ENCODE data around the gene ITGB3. TPM values are rescaled to one million over a fixed set of nuclear protein-coding genes. Genes with fewer than 3 reads are reported as not detected.

Gene ITGB3
- total RNA-seq, 1 donor, result 39.8 TPM

DNA sequence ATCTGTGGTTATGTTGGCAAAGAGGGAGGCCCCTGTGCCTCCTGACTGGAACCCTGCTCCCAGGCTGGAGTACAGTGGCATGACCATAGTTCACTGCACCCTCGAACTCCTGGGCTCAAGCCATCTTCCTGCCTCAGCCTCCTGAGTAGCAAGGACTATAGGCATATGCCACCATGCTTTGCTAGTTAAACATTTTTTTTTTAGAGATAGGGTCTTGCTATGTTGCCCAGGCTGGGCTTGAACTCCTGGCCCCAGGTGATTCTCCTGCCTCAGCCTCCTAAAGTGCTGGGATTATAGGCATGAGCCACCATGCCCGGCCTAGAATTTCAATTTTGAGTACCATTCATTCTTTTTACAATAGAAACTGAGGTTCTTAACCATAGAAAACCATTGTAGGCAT, 21.2 kb upstream of the ITGB3 start:
- no peaks in the 10 kb centered on the region for H3K36me3 ChIP-seq (ENCODE audit: insufficient read depth, low read length)
- H2AFZ ChIP-seq (ENCODE audit: low read length), result no peak overlapping the region
- H3K4me2 ChIP-seq (ENCODE audit: insufficient read depth, low read length), result no peak overlapping the region
- H3K4me3 ChIP-seq (ENCODE audit: insufficient read depth, low read length), result no peak overlapping the region
- no peaks in the 10 kb centered on the region for H3K27me3 ChIP-seq (ENCODE audit: insufficient read depth, low read length)
- no peaks in the 10 kb centered on the region for H3K79me2 ChIP-seq (ENCODE audit: insufficient read depth, low read length)
- peaks cover 10% of the 10 kb centered on the region for H3K4me1 ChIP-seq (ENCODE audit: insufficient read depth, low read length)
- no peak overlapping the region for H3K27ac ChIP-seq (ENCODE audit: low read depth, low read length)
- no peaks in the 10 kb centered on the region for H3K9me3 ChIP-seq (ENCODE audit: low read depth, low read length)
- TF ChIP-seq, protein P1, sequence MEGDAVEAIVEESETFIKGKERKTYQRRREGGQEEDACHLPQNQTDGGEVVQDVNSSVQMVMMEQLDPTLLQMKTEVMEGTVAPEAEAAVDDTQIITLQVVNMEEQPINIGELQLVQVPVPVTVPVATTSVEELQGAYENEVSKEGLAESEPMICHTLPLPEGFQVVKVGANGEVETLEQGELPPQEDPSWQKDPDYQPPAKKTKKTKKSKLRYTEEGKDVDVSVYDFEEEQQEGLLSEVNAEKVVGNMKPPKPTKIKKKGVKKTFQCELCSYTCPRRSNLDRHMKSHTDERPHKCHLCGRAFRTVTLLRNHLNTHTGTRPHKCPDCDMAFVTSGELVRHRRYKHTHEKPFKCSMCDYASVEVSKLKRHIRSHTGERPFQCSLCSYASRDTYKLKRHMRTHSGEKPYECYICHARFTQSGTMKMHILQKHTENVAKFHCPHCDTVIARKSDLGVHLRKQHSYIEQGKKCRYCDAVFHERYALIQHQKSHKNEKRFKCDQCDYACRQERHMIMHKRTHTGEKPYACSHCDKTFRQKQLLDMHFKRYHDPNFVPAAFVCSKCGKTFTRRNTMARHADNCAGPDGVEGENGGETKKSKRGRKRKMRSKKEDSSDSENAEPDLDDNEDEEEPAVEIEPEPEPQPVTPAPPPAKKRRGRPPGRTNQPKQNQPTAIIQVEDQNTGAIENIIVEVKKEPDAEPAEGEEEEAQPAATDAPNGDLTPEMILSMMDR (IDR thresholded peaks at IDR 0.05; ENCODE audit: extremely low read depth, low read depth, low read length), result no peak
- no peaks in the 10 kb centered on the region for H4K20me1 ChIP-seq (ENCODE audit: insufficient read depth, low read length)
- DNase-seq (ENCODE audit: insufficient read length, low spot score, missing footprints), result no peak

DNA sequence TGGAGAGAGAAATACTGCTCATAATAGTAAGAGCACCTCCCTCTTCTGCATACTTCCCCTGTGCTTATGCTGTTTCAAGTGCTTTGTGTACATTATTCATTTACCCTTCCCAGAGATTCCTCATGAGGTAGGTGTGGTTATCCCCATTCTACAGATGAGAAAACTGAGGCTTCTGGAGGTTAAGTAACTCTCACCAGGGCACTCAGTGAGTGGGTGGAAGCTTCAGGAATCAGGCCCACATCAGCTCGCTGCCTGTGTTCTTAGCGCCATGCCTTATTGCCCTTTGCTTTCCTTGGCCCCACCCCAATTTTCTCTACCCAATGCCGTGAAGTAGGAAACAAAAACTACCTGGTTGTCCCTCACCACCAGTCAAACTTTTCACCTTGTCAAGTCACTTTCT, 18.1 kb upstream of the ITGB3 start:
- Histone ChIP-seq H2AFZ (ENCODE audit: low read length) (no peak overlapping the region), H3K27me3 (ENCODE audit: insufficient read depth, low read length) (no peaks in the 10 kb centered on the region), H3K4me2 (ENCODE audit: insufficient read depth, low read length) (no peak overlapping the region), H3K79me2 (ENCODE audit: insufficient read depth, low read length) (no peaks in the 10 kb centered on the region), H3K4me3 (ENCODE audit: insufficient read depth, low read length) (no peak overlapping the region), H3K9me3 (ENCODE audit: low read depth, low read length) (no peaks in the 10 kb centered on the region), H3K36me3 (ENCODE audit: insufficient read depth, low read length) (no peaks in the 10 kb centered on the region), H3K27ac (ENCODE audit: low read depth, low read length) (no peak overlapping the region), H3K4me1 (ENCODE audit: insufficient read depth, low read length) (peaks cover 12% of the 10 kb centered on the region), H4K20me1 (ENCODE audit: insufficient read depth, low read length) (no peaks in the 10 kb centered on the region)
- TF ChIP-seq, protein P1 (IDR thresholded peaks at IDR 0.05; ENCODE audit: extremely low read depth, low read depth, low read length), result no peak
- DNase-seq (ENCODE audit: insufficient read length, low spot score, missing footprints), result no peak

DNA sequence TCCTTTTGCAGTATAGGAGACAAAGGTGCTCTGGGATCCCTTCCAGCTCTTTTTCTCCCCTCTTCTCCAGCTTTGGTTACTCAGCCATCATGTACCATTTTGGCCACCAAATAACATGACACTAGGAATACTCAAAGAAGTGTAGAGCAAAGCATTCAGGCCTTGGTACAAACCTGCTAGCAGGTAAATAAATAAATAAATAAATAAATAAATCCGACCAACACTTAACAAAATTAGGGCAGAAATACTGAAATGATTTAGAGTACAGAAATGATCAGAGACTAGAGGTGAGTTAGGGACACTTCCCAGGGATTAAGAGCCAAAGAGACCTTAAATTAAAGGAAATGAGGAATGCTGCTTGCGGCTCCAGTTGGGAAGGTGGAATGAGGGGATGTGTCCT, 17.7 kb upstream of the ITGB3 start:
- Histone ChIP-seq H3K4me1 (ENCODE audit: insufficient read depth, low read length) (peaks cover 15% of the 10 kb centered on the region), H3K27ac (ENCODE audit: low read depth, low read length) (no peak overlapping the region), H3K4me3 (ENCODE audit: insufficient read depth, low read length) (no peak overlapping the region), H3K27me3 (ENCODE audit: insufficient read depth, low read length) (no peaks in the 10 kb centered on the region), H3K9me3 (ENCODE audit: low read depth, low read length) (no peaks in the 10 kb centered on the region), H3K36me3 (ENCODE audit: insufficient read depth, low read length) (no peaks in the 10 kb centered on the region), H4K20me1 (ENCODE audit: insufficient read depth, low read length) (no peaks in the 10 kb centered on the region), H2AFZ (ENCODE audit: low read length) (no peak overlapping the region), H3K4me2 (ENCODE audit: insufficient read depth, low read length) (no peak overlapping the region), H3K79me2 (ENCODE audit: insufficient read depth, low read length) (no peaks in the 10 kb centered on the region)
- TF ChIP-seq, protein P1 (IDR thresholded peaks at IDR 0.05; ENCODE audit: extremely low read depth, low read depth, low read length), result no peak
- DNase-seq (ENCODE audit: insufficient read length, low spot score, missing footprints), result no peak

DNA sequence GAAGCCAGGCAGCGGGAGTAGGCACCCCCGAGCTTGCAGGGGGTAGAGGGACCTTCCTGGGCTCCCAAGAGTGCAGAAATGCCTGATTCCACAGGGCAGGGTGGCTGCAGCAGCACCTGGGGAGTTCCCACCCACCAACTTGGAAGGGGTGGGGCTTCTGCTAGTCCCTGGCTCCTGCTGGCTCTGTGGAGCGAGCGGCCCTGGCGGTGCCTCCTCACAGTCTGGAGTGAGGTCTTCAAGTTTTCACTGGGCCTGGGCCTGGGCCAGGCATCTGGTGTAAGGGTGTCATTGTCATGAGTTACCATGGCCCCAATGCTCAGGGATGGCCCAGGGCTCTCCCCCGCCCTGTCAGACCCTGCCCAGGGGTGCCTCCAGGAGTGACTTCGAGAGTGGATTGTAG, 15.8 kb upstream of the ITGB3 start:
- Histone ChIP-seq H3K27ac (ENCODE audit: low read depth, low read length) (no peak overlapping the region), H3K9me3 (ENCODE audit: low read depth, low read length) (no peaks in the 10 kb centered on the region), H2AFZ (ENCODE audit: low read length) (no peak overlapping the region), H3K4me1 (ENCODE audit: insufficient read depth, low read length) (peaks cover 17% of the 10 kb centered on the region), H4K20me1 (ENCODE audit: insufficient read depth, low read length) (no peaks in the 10 kb centered on the region), H3K4me3 (ENCODE audit: insufficient read depth, low read length) (no peak overlapping the region), H3K27me3 (ENCODE audit: insufficient read depth, low read length) (no peaks in the 10 kb centered on the region), H3K4me2 (ENCODE audit: insufficient read depth, low read length) (no peak overlapping the region), H3K79me2 (ENCODE audit: insufficient read depth, low read length) (no peaks in the 10 kb centered on the region), H3K36me3 (ENCODE audit: insufficient read depth, low read length) (no peaks in the 10 kb centered on the region)
- DNase-seq (ENCODE audit: insufficient read length, low spot score, missing footprints), result no peak
- TF ChIP-seq, protein P1 (IDR thresholded peaks at IDR 0.05; ENCODE audit: extremely low read depth, low read depth, low read length), result no peak
